Neural crest cell (in vitro differentiated cells): ENCODE results near the gene PYGB. TPM values are rescaled to one million over a fixed set of nuclear protein-coding genes. Genes with fewer than 3 reads are reported as not detected.

Experiments used
- DNase-seq: peaks from one replicate; pipeline ENCODE4 v3.0.0; 2021; ENCODE audit warnings: low read depth, mixed read lengths, low spot score
- H3K27ac Mint-ChIP-seq: one replicate; pipeline ENCODE4 v1.8.0; 2021; ENCODE audit warnings: mild to moderate bottlenecking, mixed read lengths; ENCODE audit not compliant: unreplicated experiment
- H3K27me3 Mint-ChIP-seq: 2 replicates; pipeline ENCODE4 v1.8.0; 2021; ENCODE audit warnings: low read depth, mild to moderate bottlenecking, mixed read lengths
- H3K36me3 Mint-ChIP-seq: 2 replicates; pipeline ENCODE4 v1.8.0; 2021; ENCODE audit warnings: low read depth, mild to moderate bottlenecking, mixed read lengths
- H3K4me1 Mint-ChIP-seq: 2 replicates; pipeline ENCODE4 v1.8.0; 2021; ENCODE audit warnings: mixed read lengths
- H3K4me3 Mint-ChIP-seq: one replicate; pipeline ENCODE4 v1.8.0; 2021; ENCODE audit warnings: mild to moderate bottlenecking, mixed read lengths
- H3K9me3 Mint-ChIP-seq: 2 replicates; pipeline ENCODE4 v1.8.0; 2021; ENCODE audit warnings: mixed read lengths
- CTCF ChIP-seq: fragments of 200-600 bp; sonication (generic); conservative IDR thresholded peaks from 2 replicates; pipeline ENCODE4 v1.5.0; 2021; ENCODE audit warnings: antibody characterized with exemption, mild to moderate bottlenecking
- total RNA-seq: library from RNA; stranded (reverse); gene quantifications from 2 replicates; pipeline ENCODE4 v1.2.1, GENCODE V29; 2021

PYGB gene
- total RNA-seq, 1 donor from 2014 or later = 77.1 TPM

- no peak for TF ChIP-seq CTCF
- Mint-ChIP-seq H3K27me3 (no peaks in the 10 kb centered on the region), H3K27ac (no peak overlapping the region), H3K4me3 (no peak overlapping the region), H3K9me3 (no peaks in the 10 kb centered on the region), H3K36me3 (peaks cover 8% of the 10 kb centered on the region), H3K4me1 (no peaks in the 10 kb centered on the region)
- DNase-seq = no peak
These were observed 34.1 kb upstream of the PYGB start for GRCh38 chr20:25213566-25214425.

- TF ChIP-seq CTCF = no peak
- Mint-ChIP-seq H3K9me3 (no peaks in the 10 kb centered on the region), H3K27me3 (no peaks in the 10 kb centered on the region), H3K36me3 (peaks cover 8% of the 10 kb centered on the region), H3K4me3 (no peak overlapping the region), H3K27ac (no peak overlapping the region), H3K4me1 (no peaks in the 10 kb centered on the region)
- no peak for DNase-seq
These were observed 33.5 kb upstream of the PYGB start for GRCh38 chr20:25214426-25214790.

- Mint-ChIP-seq H3K4me3 (no peak overlapping the region), H3K27ac (no peak overlapping the region), H3K36me3 (peaks cover 4% of the 10 kb centered on the region), H3K27me3 (no peaks in the 10 kb centered on the region), H3K4me1 (no peaks in the 10 kb centered on the region), H3K9me3 (no peaks in the 10 kb centered on the region)
- TF ChIP-seq CTCF = no peak
- no peak for DNase-seq
These were observed 33.1 kb upstream of the PYGB start for GRCh38 chr20:25214819-25215218.

GRCh38 chr20:25215521-25215920 is 32.4 kb upstream of the PYGB start:
- TF ChIP-seq CTCF = no peak

GRCh38 chr20:25216199-25216945 is 31.5 kb upstream of the PYGB start:
- Mint-ChIP-seq H3K36me3 (peaks cover 3% of the 10 kb centered on the region), H3K9me3 (no peaks in the 10 kb centered on the region), H3K4me1 (no peaks in the 10 kb centered on the region), H3K4me3 (no peak overlapping the region), H3K27me3 (no peaks in the 10 kb centered on the region), H3K27ac (no peak overlapping the region)
- DNase-seq = no peak
- no peak for TF ChIP-seq CTCF

More at GRCh38 chr20:25215521-25215920, 32.4 kb upstream of the PYGB start:
- no peak for DNase-seq
- Mint-ChIP-seq H3K9me3 (no peaks in the 10 kb centered on the region), H3K27me3 (no peaks in the 10 kb centered on the region), H3K4me3 (no peak overlapping the region), H3K4me1 (no peaks in the 10 kb centered on the region), H3K36me3 (peaks cover 3% of the 10 kb centered on the region), H3K27ac (no peak overlapping the region)
